HepG2 (cell line): ENCODE measurements around the gene OR52N4. TPM values are rescaled to one million over a fixed set of nuclear protein-coding genes. Genes with fewer than 3 reads are reported as not detected.

Source experiments
- CREB1 ChIP-seq, 2 experiments: fragments of 450-650 bp in 1 of 2; IDR thresholded peaks; 2 replicates each; pipeline ENCODE4 v1.6.1; 2016 to 2017; ENCODE audit warnings: control low read depth in 1 of 2, mild to moderate bottlenecking in 1 of 2, missing compliant biosample characterization in 1 of 2, missing genetic modification characterization in 1 of 2
- FOXA3 ChIP-seq: IDR thresholded peaks from 2 replicates; pipeline ENCODE4 v1.6.1; 2016; ENCODE audit warnings: missing genetic modification reagents, missing compliant biosample characterization
- GATAD2A ChIP-seq: IDR thresholded peaks from 2 replicates; pipeline ENCODE4 v1.6.1; 2016
- HNF1A ChIP-seq, 2 experiments: sonication (generic) in 1 of 2; formaldehyde crosslinking in 1 of 2; IDR thresholded peaks; 2 replicates each; pipeline versions ENCODE4 v1.4.0 to v1.6.1; 2016 to 2020; ENCODE audit warnings: borderline replicate concordance in 1 of 2, low read depth in 1 of 2, mild to moderate bottlenecking in 1 of 2, missing genetic modification reagents in 1 of 2
- IRF2 ChIP-seq: IDR thresholded peaks from 2 replicates; pipeline ENCODE4 v1.6.1; 2018; ENCODE audit warnings: missing genetic modification reagents, missing compliant biosample characterization
- MEF2D ChIP-seq: sonication (generic); formaldehyde crosslinking; IDR thresholded peaks from 2 replicates; pipeline ENCODE4 v1.5.1; 2020; ENCODE audit warnings: mild to moderate bottlenecking, missing genetic modification reagents
- NKX3-1 ChIP-seq: sonication (generic); formaldehyde crosslinking; IDR thresholded peaks from 2 replicates; pipeline ENCODE4 v1.5.0; 2020; ENCODE audit warnings: missing genetic modification reagents
- POLR2G ChIP-seq: fragments of 200-400 bp; formaldehyde crosslinking; IDR thresholded peaks from 2 replicates; pipeline ENCODE4 v1.6.1; 2018; ENCODE audit warnings: mild to moderate bottlenecking, low read depth, low read length, moderate library complexity
- SIN3A ChIP-seq: IDR thresholded peaks from 2 replicates; pipeline ENCODE4 v1.6.1; 2011; ENCODE audit warnings: low read depth, mild to moderate bottlenecking, control low read depth, low read length, borderline replicate concordance
- SPEN ChIP-seq: sonication (generic); formaldehyde crosslinking; IDR thresholded peaks from 2 replicates; pipeline ENCODE4 v1.5.1; 2020; ENCODE audit warnings: low read depth, mild to moderate bottlenecking, missing genetic modification reagents
- TEF ChIP-seq: sonication (generic); formaldehyde crosslinking; IDR thresholded peaks from 2 replicates; pipeline ENCODE4 v1.5.0; 2020; ENCODE audit warnings: missing genetic modification reagents
- TRAFD1 ChIP-seq: sonication (generic); formaldehyde crosslinking; IDR thresholded peaks from 2 replicates; pipeline ENCODE4 v1.5.1; 2020; ENCODE audit warnings: missing genetic modification reagents, mild to moderate bottlenecking, borderline replicate concordance
- ZNF343 ChIP-seq: sonication (generic); formaldehyde crosslinking; IDR thresholded peaks from 2 replicates; pipeline ENCODE4 v1.4.0; 2020; ENCODE audit warnings: mild to moderate bottlenecking, missing genetic modification reagents
- ZNF446 ChIP-seq: sonication (generic); formaldehyde crosslinking; IDR thresholded peaks from 2 replicates; pipeline ENCODE4 v1.5.0; 2020; ENCODE audit warnings: mild to moderate bottlenecking, missing genetic modification reagents
- ZNF563 ChIP-seq: sonication (generic); formaldehyde crosslinking; IDR thresholded peaks from 2 replicates; pipeline ENCODE4 v1.8.0; 2022; ENCODE audit warnings: mild to moderate bottlenecking, moderate library complexity, missing genetic modification reagents
- ZNF784 ChIP-seq: sonication (generic); formaldehyde crosslinking; IDR thresholded peaks from 2 replicates; pipeline ENCODE4 v1.5.1; 2020; ENCODE audit warnings: missing genetic modification reagents, mild to moderate bottlenecking, borderline replicate concordance
- ZNF839 ChIP-seq: sonication (generic); formaldehyde crosslinking; IDR thresholded peaks from 2 replicates; pipeline ENCODE4 v1.4.0; 2020; ENCODE audit warnings: missing genetic modification reagents, mild to moderate bottlenecking, borderline replicate concordance
- ZNF878 ChIP-seq: sonication (generic); formaldehyde crosslinking; IDR thresholded peaks from 2 replicates; pipeline ENCODE4 v1.8.1; 2023; ENCODE audit warnings: mild to moderate bottlenecking, missing genetic modification reagents, moderate library complexity
- polyA plus RNA-seq, 8 experiments: library from polyadenylated mRNA; depleted of rRNA in 3 of 8; stranded (reverse) in 7 of 8; unstranded in 1 of 8; fragments of >200 nt; fragmentation: Illumina TruSeq in 4 of 8; extraction: Trizol in 4 of 8; gene quantifications; 2 replicates each; pipeline versions ENCODE4 v1.2.1 to v1.2.3, GENCODE V29; 2011 to 2016; ENCODE audit warnings: low read depth in 4 of 8, missing spikeins in 1 of 8, mixed read lengths in 1 of 8; ENCODE audit not compliant: insufficient read depth in 1 of 8
- total RNA-seq, 5 experiments: library from RNA; depleted of rRNA; stranded (reverse); fragments of >200 nt; fragmentation: Illumina TruSeq; extraction: Trizol; gene quantifications; 2 replicates each; pipeline ENCODE4 v1.2.3, GENCODE V29; 2016; ENCODE audit warnings: low read depth in 1 of 5

OR52N4 gene
- total and polyA plus RNA-seq, 2 of the 13 experiments (the other 11 are each of a cell fraction or from before 2014, with no cell fraction given): 0.09 to 0.30 TPM

GRCh38 chr11:5722622-5723021 lies 31.4 kb upstream of the OR52N4 start (continued):
- TF ChIP-seq TRAFD1 (CRISPR knock-in tag) (no peak), NKX3-1 (CRISPR knock-in tag) (no peak), SPEN (CRISPR knock-in tag) (0 out of 2 replicates have a peak, but pooled peaks have one; percentile 21), ZNF343 (no peak), CREB1 (IDR thresholded peaks at IDR 0.05) (no peak), CREB1 (CRISPR knock-in tag; IDR thresholded peaks at IDR 0.05) (no peak), MEF2D (CRISPR knock-in tag) (no peak), GATAD2A (peak; percentile 37; the same call in 1 of the 2 replicates), TEF (peak; percentile 89; the same call in 1 of the 2 replicates), POLR2G (no peak), ZNF563 (CRISPR knock-in tag) (no peak), FOXA3 (CRISPR knock-in tag) (no peak), SIN3A (no peak), ZNF878 (CRISPR knock-in tag) (no peak), IRF2 (no peak), ZNF784 (CRISPR knock-in tag) (no peak), ZNF446 (no peak), ZNF839 (CRISPR knock-in tag) (no peak), HNF1A (IDR thresholded peaks at IDR 0.05; ENCODE audit: low read depth) (no peak), HNF1A (CRISPR knock-in tag; IDR thresholded peaks at IDR 0.05; ENCODE audit: borderline replicate concordance) (no peak)
